Small intestine (tissue), 7 donors: ENCODE measurements around the gene SCO2. TPM values are rescaled to one million over a fixed set of nuclear protein-coding genes. Genes with fewer than 3 reads are reported as not detected.

Experiments
- DNase-seq, 2 donors: peaks; one replicate each; pipeline versions ENCODE4 v3.0.0 to v3.0.0-alpha.2; 2013
- FAIRE-seq: peaks from 2 replicates; lab custom pipeline; 2012; peaks lifted over from hg19 to GRCh38; lab: Jason Lieb, UNC
- H3K27ac ChIP-seq, 3 donors: one replicate each; pipeline ENCODE4 v1.5.1; 2013; ENCODE audit warnings: low read length in 2 of 3, mild to moderate bottlenecking in 2 of 3, control low read depth in 1 of 3, inconsistent platforms in 1 of 3, low read depth in 1 of 3, moderate library complexity in 1 of 3
- H3K27me3 ChIP-seq, 3 donors: one replicate each; pipeline ENCODE4 v1.6.1; 2013; ENCODE audit warnings: low read length in 3 of 3, inconsistent platforms in 1 of 3; ENCODE audit not compliant: control insufficient read depth in 3 of 3, insufficient read depth in 3 of 3
- H3K36me3 ChIP-seq, 3 donors: one replicate each; pipeline ENCODE4 v1.6.1; 2013; ENCODE audit warnings: low read length in 3 of 3, inconsistent platforms in 1 of 3, low read depth in 1 of 3, mild to moderate bottlenecking in 1 of 3, moderate library complexity in 1 of 3; ENCODE audit not compliant: control insufficient read depth in 3 of 3, insufficient read depth in 2 of 3
- H3K4me1 ChIP-seq, 3 donors: one replicate each; pipeline ENCODE4 v1.6.1; 2013; ENCODE audit warnings: low read length in 2 of 3, inconsistent platforms in 1 of 3, low read depth in 1 of 3, mild to moderate bottlenecking in 1 of 3, moderate library complexity in 1 of 3; ENCODE audit not compliant: control insufficient read depth in 3 of 3, insufficient read depth in 2 of 3
- H3K4me3 ChIP-seq, 3 donors: one replicate each; pipeline ENCODE4 v1.5.1; 2013; ENCODE audit warnings: low read length in 3 of 3, control low read depth in 1 of 3, inconsistent platforms in 1 of 3, low read depth in 1 of 3, mild to moderate bottlenecking in 1 of 3, moderate library complexity in 1 of 3
- H3K9me3 ChIP-seq, 2 donors: one replicate each; pipeline ENCODE4 v1.6.1; 2013; ENCODE audit warnings: low read depth in 1 of 2, low read length in 1 of 2; ENCODE audit not compliant: control insufficient read depth in 2 of 2, insufficient read depth in 1 of 2
- WGBS, 3 donors: extraction: QIAGEN DNeasy Blood & Tissue Kit; methylation state at CpG; one replicate each; pipeline ENCODE4 v1.1.7; 2013; 5-methylcytosine and 5-hydroxymethylcytosine counted together
- polyA plus RNA-seq, 4 donors: library from polyadenylated mRNA; stranded (reverse) in 3 of 4; unstranded in 1 of 4; fragments of 200-250 nt in 3 of 4; fragments of 120-200 nt in 1 of 4; gene quantifications; one replicate each; pipeline versions ENCODE4 v1.2.1 to v1.2.3, GENCODE V29; 2013
- donor health status: healthy with polysubstance abuse.
- donor health status: control.
- donor health status: control.
- donor health status: Bipolar disorder and iron deficiency.
- donor health status: healthy.

Gene SCO2
- polyA plus RNA-seq, 4 donors = 0.92 to 2.7 (median 2.3) TPM

- peaks cover 3 to 67% (median 5%) of the 10 kb centered on the region in 3 donors for H3K36me3 ChIP-seq
- no peaks in the 10 kb centered on the region for H3K9me3 ChIP-seq
- H3K27ac ChIP-seq = no peak overlapping the region
- no peak for DNase-seq
- no peak for FAIRE-seq
- H3K27me3 ChIP-seq = no peaks in the 10 kb centered on the region
- 91 to 98% (median 93%) methylated on average over 8 of the region's 8 CpGs for WGBS, 3 donors
- no peak overlapping the region for H3K4me3 ChIP-seq
- H3K4me1 ChIP-seq = no peaks in the 10 kb centered on the region
These were observed 9.3 kb downstream of the SCO2 start for GRCh38 chr22:50516068-50516467.

GRCh38 chr22:50513175-50513574, 12.2 kb downstream of the SCO2 start:
- H3K4me3 ChIP-seq = no peak overlapping the region
- H3K27me3 ChIP-seq = no peaks in the 10 kb centered on the region
- no peak for FAIRE-seq
- no peak for DNase-seq
- 96 to 98% (median 96%) methylated on average over 15 of the region's 15 CpGs for WGBS, 3 donors
- peaks cover 3 to 49% (median 5%) of the 10 kb centered on the region in 3 donors for H3K36me3 ChIP-seq
- H3K27ac ChIP-seq = no peak overlapping the region
- peaks cover 0 to 10% (median 0%) of the 10 kb centered on the region in 3 donors for H3K4me1 ChIP-seq
- no peaks in the 10 kb centered on the region for H3K9me3 ChIP-seq

GRCh38 chr22:50508897-50509296, 16.5 kb downstream of the SCO2 start:
- H3K4me1 ChIP-seq = peaks cover 0 to 18% (median 0%) of the 10 kb centered on the region in 3 donors
- 5 to 11% (median 10%) methylated on average over 3 of the region's 3 CpGs for WGBS, 3 donors
- peak overlapping the region; percentile 84 to 97 (median 87) for H3K27ac ChIP-seq
- no peaks in the 10 kb centered on the region for H3K9me3 ChIP-seq
- peak overlapping the region in 2 of 3 donors; percentile 77 to 86 for H3K4me3 ChIP-seq
- peaks cover 0 to 34% (median 3%) of the 10 kb centered on the region in 3 donors for H3K36me3 ChIP-seq
- FAIRE-seq (no peak), DNase-seq (no peak)
- H3K27me3 ChIP-seq = no peaks in the 10 kb centered on the region

GRCh38 chr22:50507991-50508884, 17.2 kb downstream of the SCO2 start, which contains the start of gene NCAPH2:
Gene NCAPH2 (plus strand): TSS chr22:50508224. CDS start chr22:50508338, 114 bp downstream.
- 0 to 1% (median 1%) methylated on average over 67 to 76 of the region's 76 CpGs for WGBS, 3 donors
- Histone ChIP-seq H3K36me3 (peaks cover 3 to 36% (median 3%) of the 10 kb centered on the region in 3 donors), H3K4me1 (peaks cover 0 to 18% (median 0%) of the 10 kb centered on the region in 3 donors), H3K27ac (peak within 1 kb of the TSS; percentile 84 to 97 (median 87)), H3K27me3 (no peaks in the 10 kb centered on the region), H3K4me3 (peak within 1 kb of the TSS; percentile 73 to 100 (median 86)), H3K9me3 (no peaks in the 10 kb centered on the region)
- FAIRE-seq (no peak), DNase-seq (peak; percentile 98 to 100)

GRCh38 chr22:50507421-50507990, 17.9 kb downstream of the SCO2 start, which contains the start of gene LMF2:
Gene LMF2 (minus strand): TSS chr22:50507702. CDS start chr22:50507675, 27 bp downstream.
- no peak for FAIRE-seq
- Histone ChIP-seq H3K27ac (peak within 1 kb of the TSS; percentile 84 to 97 (median 87)), H3K36me3 (peaks cover 6 to 40% (median 6%) of the 10 kb centered on the region in 3 donors), H3K9me3 (no peaks in the 10 kb centered on the region), H3K4me3 (peak within 1 kb of the TSS; percentile 73 to 100 (median 86)), H3K27me3 (no peaks in the 10 kb centered on the region), H3K4me1 (peaks cover 0 to 18% (median 0%) of the 10 kb centered on the region in 3 donors)
- no peak for DNase-seq
- 0 to 1% (median 0%) methylated on average over 9 to 55 of the region's 62 CpGs for WGBS, 3 donors

- no peaks in the 10 kb centered on the region for H3K9me3 ChIP-seq
- FAIRE-seq (no peak), DNase-seq (no peak)
- H3K27ac ChIP-seq = peak overlapping the region; percentile 67 to 88 (median 82)
- peaks cover 0 to 18% (median 0%) of the 10 kb centered on the region in 3 donors for H3K4me1 ChIP-seq
- H3K27me3 ChIP-seq = no peaks in the 10 kb centered on the region
- H3K4me3 ChIP-seq = peak overlapping the region; percentile 71 to 100 (median 73)
- peaks cover 6 to 44% (median 6%) of the 10 kb centered on the region in 3 donors for H3K36me3 ChIP-seq
- WGBS, 3 donors = 15 to 33% (median 22%) methylated on average over 21 of the region's 21 CpGs
These were observed 18.6 kb downstream of the SCO2 start for GRCh38 chr22:50506611-50507420.

- no peak overlapping the region for H3K27ac ChIP-seq
- peaks cover 6 to 44% (median 6%) of the 10 kb centered on the region in 3 donors for H3K36me3 ChIP-seq
- H3K4me3 ChIP-seq = peak overlapping the region in 1 of 3 donors; percentile 100
- FAIRE-seq = no peak
- no peaks in the 10 kb centered on the region for H3K9me3 ChIP-seq
- no peaks in the 10 kb centered on the region for H3K27me3 ChIP-seq
- H3K4me1 ChIP-seq = peaks cover 0 to 18% (median 0%) of the 10 kb centered on the region in 3 donors
- 88 to 91% (median 91%) methylated on average over 35 to 41 of the region's 41 CpGs for WGBS, 3 donors
- DNase-seq = no peak
These were observed 19.4 kb downstream of the SCO2 start for GRCh38 chr22:50505776-50506610.
